GM12891 (cell line): ENCODE data around the gene ETFB.

Experiments
- DNase-seq: peaks from one replicate; pipeline ENCODE4 v3.0.0; 2011; ENCODE audit warnings: low spot score; ENCODE audit not compliant: insufficient read length
- FAIRE-seq: peaks from 2 replicates; lab custom pipeline; 2011; peaks lifted over from hg19 to GRCh38; lab: Jason Lieb, UNC
- PAX5 ChIP-seq: IDR thresholded peaks from 2 replicates; pipeline ENCODE4 v1.6.1; 2011; ENCODE audit warnings: low read length, moderate library complexity, mild to moderate bottlenecking; ENCODE audit not compliant: insufficient read depth, severe bottlenecking
- POLR2A ChIP-seq: IDR thresholded peaks from 2 replicates; pipeline ENCODE4 v1.6.1; 2011; ENCODE audit warnings: low read depth, low read length, control low read depth
- POLR2AphosphoS5 ChIP-seq: IDR thresholded peaks from 2 replicates; pipeline ENCODE4 v1.6.1; 2011; ENCODE audit warnings: low read depth, low read length, control low read depth
- POU2F2 ChIP-seq: IDR thresholded peaks from 2 replicates; pipeline ENCODE4 v1.6.1; 2011; ENCODE audit warnings: low read depth, mild to moderate bottlenecking, control low read depth, low read length, moderate library complexity
- SPI1 ChIP-seq: IDR thresholded peaks from 2 replicates; pipeline ENCODE4 v1.6.1; 2011; ENCODE audit warnings: low read depth, low read length, control low read depth
- TAF1 ChIP-seq: IDR thresholded peaks from 2 replicates; pipeline ENCODE4 v1.6.1; 2011; ENCODE audit warnings: low read depth, low read length, control low read depth

Gene ETFB

DNA sequence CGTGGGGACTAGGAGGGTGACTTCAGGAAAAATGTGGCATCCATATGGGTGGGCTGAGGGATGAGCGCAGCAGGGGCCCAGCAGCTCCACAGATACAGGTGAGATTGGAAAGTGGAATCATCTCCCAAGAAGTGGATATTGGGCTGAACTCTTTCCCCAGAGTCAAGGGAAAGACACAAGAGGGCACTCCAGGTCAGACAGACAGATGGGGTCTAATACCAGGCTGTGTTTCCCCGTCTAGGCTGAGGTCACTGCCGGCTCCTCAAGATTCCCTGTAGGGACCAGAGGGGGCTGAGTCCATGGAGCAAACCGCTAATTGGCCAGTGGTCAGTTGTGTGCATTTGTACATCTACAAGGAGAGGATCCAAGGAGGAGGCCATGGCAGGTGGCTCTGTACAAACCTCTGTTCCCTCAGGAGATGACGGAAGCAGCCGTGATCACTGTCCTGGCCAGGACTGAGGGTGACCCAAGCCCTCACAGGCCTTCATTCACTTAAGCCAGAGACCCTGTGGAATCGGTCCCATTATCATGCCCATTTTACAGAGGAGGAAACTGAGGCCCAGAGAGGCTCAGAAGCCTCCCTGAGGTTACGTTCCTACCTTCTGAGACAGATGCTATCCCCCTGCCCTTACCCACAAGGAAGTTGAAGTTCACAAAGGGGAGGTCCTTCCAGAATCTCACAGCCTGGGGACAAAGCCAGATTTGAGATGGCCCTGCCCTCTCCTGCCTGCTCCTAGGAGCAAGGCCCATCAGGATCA is 69.7 kb downstream of the ETFB start:
- no peak for DNase-seq
- TF ChIP-seq TAF1 (no peak), POLR2A (no peak), PAX5 (no peak), POLR2AphosphoS5 (no peak), POU2F2 (no peak), SPI1 (no peak)
- FAIRE-seq = no peak

DNA sequence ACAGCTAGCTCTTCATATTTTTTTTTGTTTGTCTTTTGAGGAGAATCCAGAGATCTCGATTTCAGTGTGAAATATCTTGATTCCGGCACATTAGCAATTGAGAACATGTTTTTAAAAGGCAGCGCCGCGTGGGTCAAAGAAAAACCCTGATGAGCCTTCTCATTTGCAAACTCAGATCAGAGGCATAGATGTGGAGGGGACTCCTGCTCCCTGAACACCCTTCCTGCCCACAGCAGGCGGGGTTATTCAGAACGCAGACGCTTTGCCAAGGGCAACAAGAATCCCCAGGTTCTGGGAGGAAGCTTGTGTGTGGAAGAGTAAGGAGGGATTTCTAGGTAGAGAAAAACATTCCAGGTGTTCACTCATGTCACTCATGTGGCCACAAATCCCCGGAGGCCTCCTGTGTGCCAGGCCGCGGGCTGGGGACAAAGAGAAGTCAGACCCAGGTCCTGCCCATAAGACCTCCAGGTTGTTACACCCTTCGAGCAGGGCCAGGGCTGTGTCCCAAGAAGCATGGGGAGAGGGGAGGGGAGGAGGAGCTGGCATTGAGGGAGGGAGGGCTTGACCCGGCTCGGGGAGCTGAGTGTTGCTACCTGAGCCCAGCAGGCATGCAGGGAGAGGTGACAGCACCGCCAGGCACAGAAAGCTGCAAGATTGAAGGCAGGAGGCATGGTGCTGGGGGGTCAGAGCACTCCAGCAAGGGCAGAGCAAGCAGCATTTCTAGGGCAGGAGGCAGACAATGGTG is 70.6 kb downstream of the ETFB start:
- no peak for TF ChIP-seq SPI1
- DNase-seq (no peak), FAIRE-seq (no peak)
